ENCODE results near the gene EIF3J. TPM values are rescaled to one million over a fixed set of nuclear protein-coding genes. Genes with fewer than 3 reads are reported as not detected.
A peak's percentile ranks its signal among the peaks of the same experiment; 100 is the strongest.
"Not testable (repeated sequence)": the region's sequence is repeated elsewhere in the genome, so short reads cannot be mapped to it uniquely, and the experiment has no call there.

EIF3J gene
- total RNA-seq, 1 donor from 2014 or later, result 60.6 TPM

DNA sequence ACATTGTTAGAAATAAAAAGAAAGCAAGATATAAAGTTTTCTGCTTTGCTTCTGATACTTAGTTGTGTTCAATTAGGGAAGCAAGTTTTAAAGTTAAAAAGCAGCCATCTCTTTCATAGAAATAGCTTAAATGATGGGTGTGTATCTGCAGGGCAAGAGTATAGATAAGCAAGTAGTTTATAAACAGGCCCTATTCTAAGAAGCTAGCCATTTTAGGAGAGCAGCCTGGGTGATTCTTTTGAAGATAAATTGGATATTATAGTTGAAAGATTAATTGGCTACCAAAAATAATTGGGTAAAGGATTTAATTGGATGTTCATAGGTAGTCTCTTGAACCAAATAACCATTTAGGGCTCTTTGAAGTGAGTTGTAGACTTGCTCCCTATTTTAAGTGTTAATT, 5.6 kb downstream of the EIF3J start:
- intact Hi-C loops (cut with DNase I), result no loop called here
- Histone ChIP-seq H3K27me3 (ENCODE audit: low read depth) (no peaks in the 10 kb centered on the region), H3K36me3 (peaks cover 8% of the 10 kb centered on the region), H3K27ac (no peak overlapping the region), H3K4me3 (no peak overlapping the region), H3K9me3 (no peaks in the 10 kb centered on the region), H3K4me1 (peaks cover 56% of the 10 kb centered on the region)
- DNase-seq (no peak), ATAC-seq (no peak)
- no peak for TF ChIP-seq CTCF (IDR thresholded peaks at IDR 0.05)

GRCh38 chr15:44544745-44545144, 7.8 kb downstream of the EIF3J start:
- H3K27ac ChIP-seq; H3K4me3 ChIP-seq; H3K27me3 ChIP-seq (ENCODE audit: low read depth); ATAC-seq; H3K9me3 ChIP-seq; intact Hi-C loops (cut with DNase I); H3K36me3 ChIP-seq; DNase-seq: not testable (repeated sequence)
- peaks cover 40% of the 10 kb centered on the region for H3K4me1 ChIP-seq

DNA sequence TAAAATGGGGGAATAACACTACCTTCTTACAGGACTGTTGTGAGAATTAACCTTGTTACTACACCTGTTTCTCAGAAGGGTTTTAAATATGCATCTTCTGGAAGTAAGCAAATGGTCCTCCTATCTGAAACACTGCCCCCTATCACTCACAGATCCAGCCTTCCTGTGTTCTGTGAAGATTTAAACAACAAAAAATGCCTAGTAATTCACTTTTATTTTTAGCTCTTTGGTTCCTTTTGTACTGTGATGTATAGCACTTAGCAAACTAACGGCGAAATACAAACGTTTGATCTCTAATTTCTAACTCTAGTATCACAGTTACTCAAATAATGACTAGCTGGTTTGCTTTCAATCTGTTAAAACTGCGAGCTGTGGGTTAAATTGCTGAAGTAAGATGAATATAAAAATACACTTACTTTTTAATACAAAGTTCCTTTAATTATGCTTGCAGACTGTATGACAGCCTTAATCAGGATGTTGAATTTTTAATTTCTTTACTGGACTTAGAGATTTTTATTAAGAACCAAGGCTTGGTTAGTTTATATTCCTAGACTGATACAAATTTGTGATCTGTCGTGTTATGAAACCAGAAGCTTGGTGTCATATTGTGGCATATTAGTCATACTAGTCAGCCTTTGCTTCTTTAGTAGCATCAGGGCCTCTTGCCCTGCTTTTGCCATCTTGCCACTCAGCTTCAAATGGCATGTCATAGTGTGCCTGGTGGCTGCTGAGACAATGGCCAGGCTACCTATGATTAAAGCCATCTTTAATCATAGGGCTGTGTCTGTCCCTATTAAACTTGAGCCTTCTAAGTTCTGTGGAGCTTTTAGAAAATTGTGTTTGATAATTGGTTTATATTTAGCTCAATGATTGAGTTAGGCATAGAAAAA, 9.2 kb downstream of the EIF3J start:
- peaks cover 48% of the 10 kb centered on the region for H3K4me1 ChIP-seq
- H3K27me3 ChIP-seq (ENCODE audit: low read depth), result no peaks in the 10 kb centered on the region
- peaks cover 14% of the 10 kb centered on the region for H3K36me3 ChIP-seq
- DNase-seq (no peak), ATAC-seq (peak in 1 of 2 donors; percentile 36)
- intact Hi-C loops (cut with DNase I), result no loop called here
- no peak overlapping the region for H3K4me3 ChIP-seq
- TF ChIP-seq CTCF (IDR thresholded peaks at IDR 0.05), result peak; percentile 15
- H3K27ac ChIP-seq, result no peak overlapping the region
- H3K9me3 ChIP-seq, result no peaks in the 10 kb centered on the region

DNA sequence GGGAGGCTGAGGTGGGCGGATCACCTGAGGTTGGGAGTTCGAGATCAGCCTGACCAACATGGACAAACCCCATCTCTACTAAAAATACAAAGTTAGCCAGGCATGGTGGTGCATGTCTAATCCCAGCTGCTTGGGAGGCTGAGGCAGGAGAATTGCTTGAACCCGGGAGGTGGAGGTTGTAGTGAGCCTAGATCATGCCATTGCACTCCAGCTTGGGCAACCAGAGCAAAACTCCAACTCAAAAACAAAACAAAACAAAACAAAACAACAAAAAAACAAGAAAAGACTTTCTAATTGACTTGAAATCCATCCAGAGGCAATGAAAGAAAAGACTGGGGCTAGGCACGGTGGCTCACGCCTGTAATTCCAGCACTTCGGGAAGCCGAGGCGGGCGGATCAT, 12.2 kb downstream of the EIF3J start:
- H3K4me1 ChIP-seq, result peaks cover 27% of the 10 kb centered on the region
- H3K36me3 ChIP-seq, result peaks cover 44% of the 10 kb centered on the region
- H3K9me3 ChIP-seq; H3K4me3 ChIP-seq; H3K27ac ChIP-seq; ATAC-seq; DNase-seq; intact Hi-C loops (cut with DNase I); H3K27me3 ChIP-seq (ENCODE audit: low read depth): not testable (repeated sequence)

DNA sequence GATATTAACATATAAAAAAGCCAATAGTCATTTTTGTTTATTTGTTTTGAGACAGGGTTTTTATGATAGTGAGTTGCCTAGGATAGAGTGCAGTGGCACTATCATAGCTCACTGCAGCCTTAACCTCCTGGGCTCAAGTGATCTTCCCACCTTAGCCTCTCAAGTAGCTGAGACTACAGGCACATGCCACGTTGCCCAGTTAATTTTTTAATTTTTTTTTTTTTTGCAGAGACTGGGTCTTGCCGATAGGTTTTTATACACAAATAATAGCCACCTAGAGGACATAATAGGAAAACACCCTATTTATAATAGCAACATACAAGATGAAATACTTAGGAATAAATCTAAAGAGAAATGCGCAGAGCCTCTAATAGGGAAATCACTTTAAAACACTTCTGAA, 13.3 kb downstream of the EIF3J start:
- peak; percentile 26 for TF ChIP-seq CTCF (IDR thresholded peaks at IDR 0.05)

GRCh38 chr15:44550734-44551133, 13.8 kb downstream of the EIF3J start:
- Histone ChIP-seq H3K4me3 (no peak overlapping the region), H3K27me3 (ENCODE audit: low read depth) (no peaks in the 10 kb centered on the region), H3K36me3 (peaks cover 60% of the 10 kb centered on the region), H3K4me1 (peaks cover 17% of the 10 kb centered on the region), H3K27ac (no peak overlapping the region), H3K9me3 (no peaks in the 10 kb centered on the region)
- intact Hi-C loops (cut with DNase I), result no loop called here
- ATAC-seq (no peak), DNase-seq (no peak)
- no peak for TF ChIP-seq CTCF (IDR thresholded peaks at IDR 0.05)

More for the DNA sequence above, 13.3 kb downstream of the EIF3J start:
- H3K27me3 ChIP-seq (ENCODE audit: low read depth), result no peaks in the 10 kb centered on the region
- peaks cover 21% of the 10 kb centered on the region for H3K4me1 ChIP-seq
- intact Hi-C loops (cut with DNase I), result no loop called here
- H3K9me3 ChIP-seq, result no peaks in the 10 kb centered on the region
- no peak overlapping the region for H3K4me3 ChIP-seq
- ATAC-seq, result peak in 1 of 2 donors; percentile 25
- peaks cover 55% of the 10 kb centered on the region for H3K36me3 ChIP-seq
- no peak overlapping the region for H3K27ac ChIP-seq
- no peak for DNase-seq

Measured in lower lobe of right lung (tissue), 2 donors.